Vagina (tissue), 2 donors: ENCODE results near the gene FAM83C.

Source experiments
- CTCF ChIP-seq, 3 experiments: fragments of 450-650 bp in 2 of 3; fragments of 200-600 bp in 1 of 3; sonication (generic) in 1 of 3; IDR thresholded peaks; one replicate each; pipeline ENCODE4 v1.5.1; 2017 to 2019; ENCODE audit warnings: antibody characterized with exemption in 3 of 3, mild to moderate bottlenecking in 2 of 3, moderate library complexity in 2 of 3
- POLR2A ChIP-seq, 2 donors: fragments of 450-650 bp; IDR thresholded peaks; one replicate each; pipeline ENCODE4 v1.6.1; 2017; ENCODE audit warnings: antibody characterized with exemption in 2 of 2, mild to moderate bottlenecking in 2 of 2, moderate library complexity in 2 of 2
- POLR2AphosphoS5 ChIP-seq, 2 donors: sonication (generic); formaldehyde crosslinking; IDR thresholded peaks; one replicate each; pipeline ENCODE4 v1.9.0; 2017; ENCODE audit warnings: antibody characterized with exemption in 2 of 2, mild to moderate bottlenecking in 2 of 2, low read depth in 1 of 2; ENCODE audit not compliant: insufficient read depth in 1 of 2

- no peak for TF ChIP-seq CTCF (IDR thresholded peaks at IDR 0.05)
- TF ChIP-seq POLR2A (IDR thresholded peaks at IDR 0.05) = no peak
- TF ChIP-seq POLR2AphosphoS5 (IDR thresholded peaks at IDR 0.05; ENCODE audit: insufficient read depth in 1 of 2, low read depth in 1 of 2) = no peak
Measured at GRCh38 chr20:35273449-35274171, 18.6 kb downstream of the FAM83C start.
